GM21526 (cell line): ENCODE results near the gene QRFP.

Experiments
- ATAC-seq: cut with Tn5 transposase; IDR thresholded peaks from one replicate; pipeline ENCODE4 v1.9.1; 2021; ENCODE audit warnings: moderate library complexity; ENCODE audit not compliant: unreplicated experiment, low FRiP score

QRFP gene, protein sequence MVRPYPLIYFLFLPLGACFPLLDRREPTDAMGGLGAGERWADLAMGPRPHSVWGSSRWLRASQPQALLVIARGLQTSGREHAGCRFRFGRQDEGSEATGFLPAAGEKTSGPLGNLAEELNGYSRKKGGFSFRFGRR

DNA sequence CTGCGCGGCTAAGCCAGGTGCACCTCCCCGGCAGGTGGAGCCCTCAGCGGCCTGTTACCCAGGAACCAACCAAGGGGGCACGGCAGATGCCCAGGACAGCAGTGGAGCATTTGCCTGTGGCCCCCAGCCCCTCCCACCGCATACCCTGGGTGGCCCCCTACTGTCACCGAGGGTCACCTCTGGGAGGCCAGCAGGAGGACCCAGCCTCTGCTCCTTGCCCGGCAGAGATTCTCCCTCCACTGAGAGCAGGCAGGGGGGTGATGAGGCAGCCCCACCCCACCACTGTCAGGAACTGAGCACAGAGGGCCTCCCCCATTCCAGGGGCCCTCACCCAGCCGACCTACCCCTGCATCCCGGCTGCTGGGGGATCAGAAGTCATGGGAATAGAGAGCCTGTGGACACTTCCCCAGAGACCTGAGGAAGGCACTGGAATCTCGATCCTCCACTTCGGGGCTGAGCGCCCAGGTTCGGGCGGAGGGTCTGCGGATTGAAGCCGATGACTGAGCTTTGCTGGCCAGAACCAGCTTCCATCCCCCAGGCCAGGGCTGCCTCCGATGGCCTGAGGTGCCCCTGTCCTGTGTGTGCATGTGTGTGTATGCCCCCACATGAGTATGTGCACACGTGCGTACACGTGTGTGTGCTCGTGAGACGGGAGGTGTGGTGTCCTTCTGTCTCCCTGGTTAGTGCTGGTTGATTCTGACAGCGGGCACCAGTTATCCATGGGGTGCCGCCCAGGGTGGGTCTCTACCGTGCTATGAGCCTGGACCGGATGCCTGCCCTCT lies at the start of gene QRFP:
QRFP (minus strand) TSS at position 580 of the 782 bp plus-strand sequence. CDS start 2,974 bp downstream, outside the sequence.
- ATAC-seq = no peak

DNA sequence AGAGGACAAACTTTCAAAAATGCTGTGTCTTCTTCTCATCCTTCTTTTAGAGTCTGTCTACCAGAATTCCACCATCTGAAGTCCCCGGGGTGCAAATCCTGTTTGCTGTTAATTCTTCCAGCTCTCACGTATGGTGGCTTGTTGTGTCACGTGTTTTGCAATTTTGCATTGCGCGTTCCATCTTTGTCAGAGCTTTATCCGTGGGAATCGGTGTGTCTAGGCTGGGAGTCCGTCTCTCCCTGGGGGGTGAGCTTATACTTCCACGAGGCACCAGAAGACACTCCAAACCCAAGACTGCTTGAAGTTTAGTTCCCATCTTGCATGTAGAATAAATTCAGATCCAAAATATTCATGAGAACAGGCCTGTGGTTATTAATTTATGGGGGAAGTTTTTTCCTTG lies 48.6 kb upstream of the QRFP start:
- ATAC-seq = no peak

DNA sequence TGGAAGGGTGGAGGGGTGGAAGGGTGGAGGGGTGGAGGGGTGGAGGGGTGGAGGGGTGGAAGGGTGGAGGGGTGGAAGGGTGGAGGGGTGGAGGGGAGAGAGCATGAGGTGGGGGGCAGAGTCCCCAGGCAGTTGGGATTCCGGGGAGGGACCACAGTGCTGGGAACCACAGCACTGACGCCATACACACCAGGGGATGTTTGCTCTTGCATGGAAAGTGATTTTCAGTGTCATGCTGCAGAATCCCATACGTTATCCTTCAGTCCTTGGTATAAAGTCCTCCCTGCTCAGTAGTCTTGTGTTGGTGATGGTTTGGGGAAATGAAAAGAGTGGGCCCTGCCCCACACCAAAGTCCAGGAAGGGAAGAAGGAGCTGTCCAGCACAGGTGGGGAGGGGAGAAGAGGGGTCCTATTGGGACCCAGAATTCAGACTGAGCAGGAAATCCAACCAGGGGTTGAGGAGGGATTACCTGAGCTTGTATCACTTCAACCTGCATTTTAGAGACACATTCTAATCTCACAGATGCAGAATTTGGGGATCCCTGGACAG lies 48.0 kb upstream of the QRFP start:
- ATAC-seq = no peak

DNA sequence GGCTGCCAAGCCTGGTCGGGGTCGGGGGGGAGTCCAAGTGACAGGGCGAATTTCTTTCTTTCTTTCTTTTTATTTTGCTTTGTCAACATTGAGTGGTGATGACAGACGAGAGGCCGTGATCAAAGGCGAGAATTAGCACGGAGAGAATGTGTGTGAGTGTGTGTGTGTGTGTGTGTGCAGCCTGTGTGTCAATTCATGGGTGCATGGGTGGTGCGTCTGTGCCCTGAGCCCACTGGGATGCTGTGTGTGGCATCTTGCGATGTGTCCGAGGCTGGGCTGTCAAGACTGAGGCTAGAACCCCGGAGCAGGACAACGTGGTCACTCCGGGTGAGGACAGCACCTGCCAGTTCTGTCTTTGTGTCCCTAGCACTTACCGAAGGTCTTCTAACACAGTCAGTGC lies 47.2 kb upstream of the QRFP start:
- ATAC-seq = no peak

DNA sequence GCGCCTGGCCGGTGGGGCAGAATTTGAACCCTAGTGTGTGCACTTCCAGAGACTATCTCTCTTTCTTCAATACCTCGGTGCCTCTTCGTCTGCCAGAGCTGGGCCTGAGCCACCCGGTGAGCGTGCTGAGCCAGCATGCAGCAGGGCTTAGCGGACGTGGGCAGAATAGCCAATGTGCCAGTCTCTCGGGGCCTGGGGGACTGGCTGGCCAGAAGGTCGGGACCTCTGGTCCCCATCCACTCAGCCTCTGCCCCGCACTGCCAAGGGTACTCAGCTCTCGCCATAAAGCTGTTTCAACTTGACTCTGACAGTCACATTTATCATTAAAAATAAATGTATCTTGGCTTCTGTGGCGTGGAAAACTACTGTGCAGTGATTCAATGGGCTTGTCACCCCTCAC lies 46.6 kb upstream of the QRFP start:
- ATAC-seq = no peak

DNA sequence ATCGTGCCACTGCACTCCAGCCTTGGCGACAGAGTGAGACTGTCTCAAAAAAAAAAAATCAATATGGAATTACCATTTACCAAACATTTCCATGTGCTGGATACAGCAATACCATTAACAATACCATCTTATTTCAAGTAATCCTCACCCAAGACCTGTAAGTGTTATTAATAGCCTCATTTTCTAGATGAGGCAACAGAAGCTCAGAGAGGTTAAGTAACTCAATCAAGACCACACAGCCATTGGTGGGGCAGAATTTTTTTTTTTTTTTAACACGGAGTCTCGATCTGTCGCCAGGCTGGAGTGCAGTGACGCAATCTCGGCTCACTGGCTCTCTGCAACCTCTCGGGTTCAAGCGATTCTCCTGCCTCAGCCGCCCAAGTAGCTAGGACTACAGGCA lies 46.1 kb upstream of the QRFP start:
- ATAC-seq = no peak

DNA sequence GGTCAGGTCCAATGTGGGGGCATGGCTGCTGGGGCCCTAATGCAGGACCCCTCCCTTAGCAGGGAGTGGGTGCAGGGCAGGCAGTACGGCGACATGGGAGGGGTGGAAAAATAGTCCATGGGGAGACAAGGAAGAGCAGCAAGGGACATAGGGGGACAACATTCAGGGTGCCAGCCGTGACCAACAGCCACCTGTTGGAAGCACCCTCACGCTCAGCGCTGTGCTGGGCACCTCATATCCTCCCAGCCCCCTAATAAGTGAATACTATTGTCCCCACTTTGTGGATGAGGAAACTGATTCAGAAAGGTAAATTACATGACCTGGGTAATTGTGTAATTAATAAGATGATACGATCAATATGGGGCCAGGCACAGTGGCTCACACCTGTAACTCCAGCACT lies 45.5 kb upstream of the QRFP start:
- ATAC-seq = no peak

DNA sequence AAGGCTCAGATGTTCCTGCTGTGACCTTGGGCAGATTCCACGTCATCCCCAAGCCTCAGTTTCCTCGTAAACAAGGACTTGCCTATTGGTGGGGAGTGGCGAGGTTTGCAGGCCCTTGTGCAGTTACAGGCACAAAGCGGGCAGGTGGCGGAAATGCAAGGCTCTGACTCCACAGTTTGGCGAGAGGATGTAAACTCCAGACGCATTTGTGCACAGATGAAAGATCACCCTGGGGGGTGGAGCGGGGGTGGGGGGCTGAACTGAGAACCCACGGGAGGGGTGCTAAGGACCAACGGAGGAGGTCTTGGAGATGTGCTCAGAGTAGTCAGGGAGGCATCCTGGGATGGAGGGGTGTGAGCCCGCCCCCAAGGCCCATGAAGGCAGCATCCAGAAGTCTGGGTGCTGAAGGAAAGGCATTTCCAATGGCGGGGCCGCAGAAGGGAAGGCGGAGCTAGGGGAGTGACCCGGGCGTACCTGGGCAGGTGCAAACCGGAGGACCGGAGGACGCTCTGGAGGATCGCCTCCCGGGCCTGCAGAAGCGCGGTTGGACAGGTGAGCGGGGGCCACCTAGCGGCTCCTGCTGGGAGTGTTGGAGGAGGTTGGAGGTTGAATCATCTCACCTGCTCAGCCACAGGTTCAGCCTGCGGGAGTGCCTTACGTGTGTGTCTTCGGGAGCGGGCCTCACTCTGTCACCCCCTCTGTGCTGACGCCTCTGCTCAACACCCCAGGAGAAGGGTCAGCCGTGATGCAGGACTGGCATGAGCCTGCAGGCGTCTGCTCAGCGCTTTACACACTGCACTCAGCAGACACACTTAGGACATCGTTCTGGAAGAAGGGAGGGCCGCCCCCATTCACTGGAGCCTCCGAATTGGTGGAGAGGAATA lies 44.3 kb upstream of the QRFP start:
- no peak for ATAC-seq

DNA sequence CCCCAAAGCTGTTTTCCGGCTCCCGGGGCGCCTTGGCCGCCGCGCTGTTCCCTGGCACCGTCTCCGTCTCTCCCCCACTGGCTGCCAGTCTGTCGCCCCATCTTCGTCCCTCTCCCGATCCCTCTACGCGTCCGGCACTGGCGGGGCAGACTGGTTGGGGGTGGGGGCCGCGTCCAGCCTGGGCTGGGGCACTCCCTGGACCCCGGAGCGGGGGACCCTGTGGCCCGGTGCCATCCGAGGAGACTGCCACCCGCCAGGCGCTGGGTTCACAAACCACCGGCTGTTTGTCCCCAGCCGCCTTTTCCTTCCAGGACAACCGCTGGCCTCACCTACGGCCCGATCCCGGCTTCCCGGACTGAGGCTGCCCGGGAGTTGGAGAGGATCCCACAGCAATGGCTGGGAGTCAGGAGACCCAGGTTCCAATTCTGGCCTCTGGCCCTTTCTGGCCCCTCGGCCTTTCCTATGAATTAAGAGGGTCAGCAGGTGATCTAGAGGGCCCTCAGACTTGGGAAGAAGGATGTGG lies 43.5 kb upstream of the QRFP start:
- ATAC-seq = no peak

DNA sequence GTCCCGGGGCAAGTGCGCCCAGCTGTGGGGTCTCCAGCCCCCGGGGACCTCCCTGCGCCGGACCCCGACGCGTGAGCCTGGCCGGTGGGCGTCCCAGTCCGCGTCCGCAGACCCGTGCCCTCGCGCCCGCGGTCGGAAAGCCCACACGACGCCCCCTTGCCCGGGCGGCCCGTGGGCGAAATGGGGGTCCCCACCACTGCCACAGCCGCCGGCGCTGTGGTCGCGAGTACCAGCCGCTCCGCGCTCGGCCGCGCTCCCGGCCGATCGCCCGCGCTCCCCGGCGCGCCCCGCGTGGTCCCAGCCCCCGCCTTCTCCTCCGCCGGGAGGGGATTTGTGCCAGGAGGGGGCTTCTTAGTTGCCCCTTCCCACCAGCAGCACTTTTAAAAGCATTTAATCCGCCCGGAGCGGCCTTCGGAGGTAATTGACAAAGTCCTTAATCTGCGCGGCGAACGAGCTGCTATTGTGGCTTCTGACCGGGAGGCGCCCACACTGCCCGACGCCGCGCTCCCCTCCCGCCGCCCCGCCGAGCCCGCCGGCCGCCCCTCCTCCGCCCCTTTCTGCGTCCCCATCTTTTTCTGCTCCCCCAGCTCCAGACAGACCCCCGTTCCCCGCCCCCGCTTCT lies 42.9 kb upstream of the QRFP start:
- ATAC-seq = no peak

DNA sequence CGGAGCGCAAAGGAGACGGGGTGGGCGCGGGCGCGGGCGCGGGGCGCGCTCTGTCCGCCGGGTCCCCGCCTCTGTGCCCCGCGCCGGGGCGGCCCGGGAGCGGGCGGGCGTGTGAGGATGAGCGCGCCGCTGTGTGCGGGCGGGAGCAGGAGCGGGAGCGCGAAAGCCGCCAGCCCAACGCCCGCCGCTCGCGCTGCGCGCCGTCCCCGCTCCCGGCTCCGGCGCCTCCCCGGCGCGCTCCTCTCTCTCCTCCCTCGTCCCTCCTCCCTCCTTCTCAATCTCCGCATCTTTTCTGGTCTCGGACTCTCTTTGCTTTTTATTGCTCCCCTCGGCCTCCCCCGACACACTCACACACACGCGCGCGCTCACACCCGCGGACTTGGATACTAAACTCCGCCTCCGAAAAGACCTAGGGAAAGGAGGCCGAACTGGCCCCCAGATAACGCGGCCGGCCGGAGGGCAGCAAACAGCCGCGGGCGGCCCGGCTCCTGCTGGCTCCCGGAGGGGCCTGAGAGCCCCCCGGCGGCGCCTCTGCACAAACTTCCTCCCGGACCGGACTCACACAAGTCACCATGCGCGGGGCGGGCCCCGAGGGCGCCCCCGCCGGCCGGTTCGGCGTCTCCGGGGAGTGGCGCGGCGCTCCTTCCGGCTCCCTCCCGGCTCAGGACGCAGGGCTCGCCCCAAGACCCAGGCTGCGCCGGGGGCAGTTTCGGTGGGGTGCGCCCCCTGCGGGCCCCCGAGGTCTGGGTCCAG lies 42.2 kb upstream of the QRFP start, which contains the start of gene FIBCD1:
FIBCD1 (minus strand) TSS at position 596 of the 753 bp plus-strand sequence. CDS start 640 bp downstream, outside the sequence.
- no peak for ATAC-seq

DNA sequence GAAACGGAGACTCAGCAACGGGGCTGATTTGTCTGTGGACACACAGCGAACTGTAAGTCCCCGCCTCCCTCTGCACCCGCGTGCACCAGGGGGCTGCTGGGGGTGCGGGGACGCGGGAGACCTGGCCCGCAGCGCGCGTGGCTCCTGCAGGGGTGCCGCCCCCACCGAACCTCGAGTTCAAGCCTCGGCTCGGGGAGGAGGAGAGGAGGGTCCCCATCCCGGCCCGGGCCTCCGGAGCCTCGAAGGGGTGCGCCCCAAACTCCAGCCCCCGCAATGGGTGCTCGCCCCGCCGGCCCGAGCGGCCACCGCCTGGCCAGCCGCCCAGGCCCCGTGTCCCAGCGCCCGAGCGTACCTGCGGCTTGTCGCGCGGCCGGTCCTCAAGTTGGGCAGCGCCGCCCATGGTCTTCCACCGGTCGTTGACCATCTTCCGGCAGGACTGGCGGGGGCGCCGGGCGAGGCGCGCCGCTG lies 41.6 kb upstream of the QRFP start:
- no peak for ATAC-seq

DNA sequence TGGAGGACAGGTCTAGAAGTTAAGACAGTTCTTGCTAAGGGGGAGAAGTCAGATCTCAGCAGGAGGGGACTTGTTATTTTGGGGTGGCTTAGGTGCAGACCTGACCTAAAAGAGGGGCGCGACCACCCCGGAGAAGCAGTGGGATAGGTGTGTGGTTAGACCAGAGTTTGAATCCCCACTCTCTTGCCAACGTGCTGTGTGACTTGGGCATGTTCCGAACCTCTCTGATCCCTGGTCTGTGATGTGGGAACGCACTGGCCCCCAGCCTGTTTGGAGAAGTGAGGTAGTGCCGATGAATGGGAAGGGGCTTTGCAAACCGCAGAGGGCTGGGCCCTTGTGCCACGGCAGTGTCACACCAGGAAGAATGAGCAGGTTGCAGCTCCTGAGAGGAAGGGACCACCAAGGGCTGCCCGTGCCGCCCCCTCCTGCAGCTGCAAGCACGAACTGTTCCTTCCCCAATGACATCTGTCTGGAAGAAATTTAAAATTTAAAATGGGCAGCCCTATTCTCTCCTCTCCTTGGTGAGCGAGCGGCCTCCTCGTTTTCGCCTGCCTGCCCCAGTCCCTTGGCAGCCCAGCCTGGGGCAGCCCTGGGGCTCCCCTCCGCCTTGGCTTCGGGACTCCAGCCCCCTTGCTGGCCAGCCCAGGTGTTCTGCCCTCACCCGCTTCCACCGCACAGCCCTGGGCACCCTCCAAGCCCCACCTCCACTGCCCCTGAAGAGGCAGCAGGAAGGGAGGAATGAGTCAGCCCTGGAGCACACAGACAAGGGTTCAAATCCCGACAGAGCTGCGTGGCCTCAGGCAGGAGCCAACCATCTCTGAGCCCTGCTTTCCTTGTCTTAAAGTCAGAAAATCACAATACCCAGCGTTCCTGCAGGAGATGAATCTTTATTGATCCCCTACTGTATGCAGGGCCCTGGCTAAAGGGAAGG lies 40.8 kb upstream of the QRFP start:
- ATAC-seq = no peak

DNA sequence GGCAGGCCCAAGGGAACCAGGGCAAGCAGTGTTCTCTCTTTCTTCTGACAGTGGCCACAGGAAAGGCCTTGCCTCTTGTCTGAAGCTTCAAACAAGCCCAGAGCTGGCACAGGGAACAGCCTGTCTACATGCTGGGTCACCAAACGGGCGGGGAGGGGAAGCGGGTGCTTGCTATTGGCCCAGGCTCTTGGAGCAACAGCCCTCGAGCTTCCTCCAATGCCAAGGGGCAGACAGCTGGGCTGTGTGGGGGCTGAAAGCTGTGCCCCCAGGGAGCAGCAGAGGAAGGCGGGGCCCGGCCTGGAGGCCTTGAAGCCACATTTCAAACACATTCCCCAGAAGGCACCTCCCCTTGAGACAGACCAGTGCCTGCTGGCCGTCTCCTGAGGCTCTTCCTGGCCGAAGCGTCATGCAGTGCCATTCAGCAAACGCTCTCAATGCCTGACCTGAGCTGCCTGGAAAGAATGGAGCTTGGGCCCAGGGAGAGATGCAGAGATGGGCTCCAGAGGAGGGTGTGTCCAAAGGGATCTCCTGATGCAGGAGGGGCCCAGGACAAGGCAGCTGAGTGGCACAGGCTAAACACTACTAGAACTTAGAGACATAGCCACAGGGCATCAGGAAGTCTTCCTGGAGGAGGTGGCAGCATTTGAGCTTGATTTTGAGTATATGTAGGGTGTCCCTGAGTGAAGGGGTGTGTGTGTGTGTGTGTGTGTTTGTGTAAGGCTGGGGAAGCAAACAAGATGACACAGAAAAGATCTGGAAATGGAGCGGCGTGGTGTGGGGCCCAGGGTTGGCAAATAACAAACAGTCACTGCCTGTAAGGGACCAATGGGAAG lies 39.9 kb upstream of the QRFP start:
- no peak for ATAC-seq

DNA sequence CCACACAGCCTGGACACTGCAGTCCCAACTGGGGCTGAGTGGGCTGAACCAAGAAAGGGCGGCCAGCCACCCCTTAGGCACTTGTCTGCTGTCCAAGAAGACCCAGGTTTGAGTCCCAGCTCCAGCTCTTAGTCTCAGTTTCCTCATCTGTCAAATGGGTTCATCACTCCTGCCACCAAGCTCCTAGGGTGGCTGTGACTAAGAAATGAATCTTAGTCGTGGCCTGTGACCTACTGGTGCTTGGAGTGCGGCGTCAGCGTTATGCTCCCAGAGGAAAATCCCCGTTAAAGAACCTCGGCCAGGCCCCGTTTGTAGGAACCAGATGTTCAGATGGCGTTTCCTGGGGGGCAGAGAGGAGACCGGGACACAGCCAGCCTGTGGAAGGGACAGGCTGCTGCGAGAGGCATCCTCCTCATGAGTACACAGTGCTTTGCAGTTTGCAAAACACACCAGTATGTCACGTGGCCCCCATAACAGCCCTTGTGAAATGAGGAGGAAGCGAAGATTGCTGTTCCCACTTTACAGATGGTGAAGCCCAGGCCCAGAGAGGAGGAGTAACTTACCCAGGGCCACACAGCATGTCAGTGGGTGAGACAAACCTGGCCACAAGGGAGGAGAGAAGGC lies 39.1 kb upstream of the QRFP start:
- ATAC-seq = no peak

DNA sequence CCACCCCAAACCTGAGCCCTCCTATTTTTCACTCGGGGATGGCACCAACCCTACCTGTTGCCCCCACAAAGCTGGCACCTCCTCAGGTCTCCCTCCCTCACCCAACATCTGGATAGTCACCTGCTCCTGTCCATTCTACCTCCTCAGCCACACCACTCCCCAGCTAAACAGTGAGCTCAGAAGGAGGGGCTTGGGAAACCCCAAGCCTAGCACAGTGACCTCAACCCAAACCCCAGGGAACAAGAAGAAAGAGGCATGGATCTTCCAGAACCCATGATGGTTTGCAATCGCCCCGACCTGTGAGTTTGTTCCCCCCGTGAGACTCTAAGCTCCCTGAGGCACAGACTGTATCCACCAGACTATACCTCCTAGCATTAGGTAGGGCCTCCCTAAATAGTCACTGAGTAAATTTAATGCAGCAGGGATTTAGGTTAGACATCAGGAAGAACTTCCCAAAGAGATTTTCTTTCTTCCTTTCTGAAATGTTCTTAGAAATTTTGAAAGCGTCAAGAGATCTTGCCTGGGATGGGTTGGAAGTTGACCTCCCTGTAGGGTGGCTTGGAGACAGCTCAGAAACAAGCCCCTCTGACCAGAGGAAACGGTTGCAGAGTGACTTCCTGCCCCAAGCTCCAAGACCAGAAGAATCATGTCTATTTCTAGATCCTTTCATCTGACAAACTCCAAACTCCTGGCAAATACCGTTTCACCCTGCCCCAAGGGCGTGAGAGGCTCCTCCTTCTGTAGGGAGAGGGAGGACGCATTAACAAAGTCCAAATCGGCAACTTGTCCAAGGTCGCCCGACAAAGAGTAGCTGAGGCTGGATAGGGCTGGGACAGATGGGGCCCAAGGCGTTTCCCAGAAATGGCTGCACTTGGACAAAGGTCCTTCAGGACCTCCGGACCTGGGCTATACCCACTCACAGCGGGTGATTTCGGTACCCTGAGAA lies 38.4 kb upstream of the QRFP start:
- no peak for ATAC-seq
